ENCODE data around the gene PDPK1.
A peak's percentile ranks its signal among the peaks of the same experiment; 100 is the strongest.

GRCh38 chr16:2537451-2538379, at the start of gene PDPK1:
- peak; percentile 13 to 43 for TF ChIP-seq POLR2A (IDR thresholded peaks at IDR 0.05)
- TF ChIP-seq, protein P1, sequence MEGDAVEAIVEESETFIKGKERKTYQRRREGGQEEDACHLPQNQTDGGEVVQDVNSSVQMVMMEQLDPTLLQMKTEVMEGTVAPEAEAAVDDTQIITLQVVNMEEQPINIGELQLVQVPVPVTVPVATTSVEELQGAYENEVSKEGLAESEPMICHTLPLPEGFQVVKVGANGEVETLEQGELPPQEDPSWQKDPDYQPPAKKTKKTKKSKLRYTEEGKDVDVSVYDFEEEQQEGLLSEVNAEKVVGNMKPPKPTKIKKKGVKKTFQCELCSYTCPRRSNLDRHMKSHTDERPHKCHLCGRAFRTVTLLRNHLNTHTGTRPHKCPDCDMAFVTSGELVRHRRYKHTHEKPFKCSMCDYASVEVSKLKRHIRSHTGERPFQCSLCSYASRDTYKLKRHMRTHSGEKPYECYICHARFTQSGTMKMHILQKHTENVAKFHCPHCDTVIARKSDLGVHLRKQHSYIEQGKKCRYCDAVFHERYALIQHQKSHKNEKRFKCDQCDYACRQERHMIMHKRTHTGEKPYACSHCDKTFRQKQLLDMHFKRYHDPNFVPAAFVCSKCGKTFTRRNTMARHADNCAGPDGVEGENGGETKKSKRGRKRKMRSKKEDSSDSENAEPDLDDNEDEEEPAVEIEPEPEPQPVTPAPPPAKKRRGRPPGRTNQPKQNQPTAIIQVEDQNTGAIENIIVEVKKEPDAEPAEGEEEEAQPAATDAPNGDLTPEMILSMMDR (IDR thresholded peaks at IDR 0.05): peak in 1 of 6 experiments; percentile 13
